Measurements from ENCODE around the gene ARFGAP3. TPM values are rescaled to one million over a fixed set of nuclear protein-coding genes. Genes with fewer than 3 reads are reported as not detected.

ARFGAP3 gene
- total RNA-seq, 6 donors from 2014 or later: 25.9 to 60.8 (median 41.9) TPM

DNA sequence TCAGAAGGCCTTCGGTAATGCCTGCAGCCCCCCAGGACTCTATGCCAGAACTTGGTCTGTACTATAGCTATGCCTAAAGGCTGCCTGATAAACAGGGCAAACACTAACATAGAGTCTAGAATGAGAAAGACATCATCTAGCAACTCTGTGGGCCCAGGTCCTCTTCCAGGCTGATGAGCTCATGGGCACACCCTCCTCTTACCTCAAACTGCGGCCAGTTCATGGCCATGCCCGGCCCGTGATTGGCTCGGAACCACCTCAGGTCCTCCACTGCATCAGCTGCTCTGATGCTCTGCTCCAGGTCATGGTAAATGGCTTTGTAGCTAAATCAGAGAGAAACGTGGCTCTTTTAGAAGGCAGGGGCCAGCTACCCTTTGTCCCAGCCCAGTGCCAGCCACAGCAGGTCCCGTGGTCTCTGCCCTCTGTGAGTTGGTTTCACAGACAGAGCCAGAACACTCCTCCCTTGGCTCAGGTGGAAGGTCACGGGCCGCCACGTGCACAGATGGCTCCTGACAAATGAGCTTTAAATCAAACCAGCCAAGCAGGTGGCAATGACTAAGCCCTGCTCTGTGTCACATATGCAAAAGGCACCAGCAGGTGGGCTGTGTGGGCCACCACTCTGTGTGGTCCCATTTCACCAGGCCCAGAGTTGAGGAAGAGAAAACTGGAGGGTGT is 25.0 kb upstream of the ARFGAP3 start:
- peaks cover 0 to 13% (median 5%) of the 10 kb centered on the region in 4 donors for H3K4me1 ChIP-seq
- DNase-seq (no peak), ATAC-seq (ENCODE audit: low FRiP score in 2 of 2) (no peak)
- whole genome bisulfite sequencing, 2 donors: 67 to 85% methylated on average over 4 to 7 of the region's 10 CpGs
- H3K4me3 ChIP-seq: no peak overlapping the region
- H3K27ac ChIP-seq: no peak overlapping the region
- no peaks in the 10 kb centered on the region for H3K9me3 ChIP-seq
- no peaks in the 10 kb centered on the region for H3K27me3 ChIP-seq
- peaks cover 29 to 100% (median 87%) of the 10 kb centered on the region in 4 donors for H3K36me3 ChIP-seq
- TF ChIP-seq EP300 (IDR thresholded peaks at IDR 0.05): no peak
- TF ChIP-seq, protein P1, sequence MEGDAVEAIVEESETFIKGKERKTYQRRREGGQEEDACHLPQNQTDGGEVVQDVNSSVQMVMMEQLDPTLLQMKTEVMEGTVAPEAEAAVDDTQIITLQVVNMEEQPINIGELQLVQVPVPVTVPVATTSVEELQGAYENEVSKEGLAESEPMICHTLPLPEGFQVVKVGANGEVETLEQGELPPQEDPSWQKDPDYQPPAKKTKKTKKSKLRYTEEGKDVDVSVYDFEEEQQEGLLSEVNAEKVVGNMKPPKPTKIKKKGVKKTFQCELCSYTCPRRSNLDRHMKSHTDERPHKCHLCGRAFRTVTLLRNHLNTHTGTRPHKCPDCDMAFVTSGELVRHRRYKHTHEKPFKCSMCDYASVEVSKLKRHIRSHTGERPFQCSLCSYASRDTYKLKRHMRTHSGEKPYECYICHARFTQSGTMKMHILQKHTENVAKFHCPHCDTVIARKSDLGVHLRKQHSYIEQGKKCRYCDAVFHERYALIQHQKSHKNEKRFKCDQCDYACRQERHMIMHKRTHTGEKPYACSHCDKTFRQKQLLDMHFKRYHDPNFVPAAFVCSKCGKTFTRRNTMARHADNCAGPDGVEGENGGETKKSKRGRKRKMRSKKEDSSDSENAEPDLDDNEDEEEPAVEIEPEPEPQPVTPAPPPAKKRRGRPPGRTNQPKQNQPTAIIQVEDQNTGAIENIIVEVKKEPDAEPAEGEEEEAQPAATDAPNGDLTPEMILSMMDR (IDR thresholded peaks at IDR 0.05): no peak
- TF ChIP-seq POLR2A (IDR thresholded peaks at IDR 0.05): no peak
- no peak for TF ChIP-seq POLR2AphosphoS5 (IDR thresholded peaks at IDR 0.05)

DNA sequence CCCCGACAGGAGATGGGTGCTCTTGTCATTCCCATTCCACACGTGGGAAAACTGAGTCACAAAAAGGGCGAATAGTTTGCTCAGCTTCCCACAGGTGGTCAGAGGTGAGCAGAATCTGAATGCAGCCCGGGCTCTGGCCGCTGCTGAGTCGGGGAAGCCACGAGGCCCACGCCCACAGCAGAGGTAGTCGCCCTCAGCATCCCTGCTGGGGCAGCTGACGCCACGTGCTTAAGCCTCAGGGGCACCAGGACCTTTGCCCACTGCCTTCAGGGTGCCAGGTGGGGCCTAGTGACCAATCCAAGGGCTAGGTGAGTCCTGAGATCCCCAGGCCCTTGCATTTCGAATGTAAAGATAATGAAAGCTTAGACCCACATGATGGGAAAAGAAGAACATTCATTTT is 24.2 kb upstream of the ARFGAP3 start:
- ATAC-seq (ENCODE audit: low FRiP score in 2 of 2) (no peak), DNase-seq (no peak)
- Histone ChIP-seq H3K36me3 (peaks cover 32 to 100% (median 92%) of the 10 kb centered on the region in 4 donors), H3K27ac (no peak overlapping the region), H3K9me3 (no peaks in the 10 kb centered on the region), H3K27me3 (no peaks in the 10 kb centered on the region), H3K4me1 (peaks cover 0 to 13% (median 4%) of the 10 kb centered on the region in 4 donors), H3K4me3 (no peak overlapping the region)
- WGBS, 2 donors: 92 to 94% methylated on average over 9 to 12 of the region's 12 CpGs
- TF ChIP-seq POLR2AphosphoS5 (IDR thresholded peaks at IDR 0.05) (no peak), EP300 (IDR thresholded peaks at IDR 0.05) (no peak), POLR2A (IDR thresholded peaks at IDR 0.05) (no peak)
- TF ChIP-seq, protein P1 (IDR thresholded peaks at IDR 0.05): no peak

DNA sequence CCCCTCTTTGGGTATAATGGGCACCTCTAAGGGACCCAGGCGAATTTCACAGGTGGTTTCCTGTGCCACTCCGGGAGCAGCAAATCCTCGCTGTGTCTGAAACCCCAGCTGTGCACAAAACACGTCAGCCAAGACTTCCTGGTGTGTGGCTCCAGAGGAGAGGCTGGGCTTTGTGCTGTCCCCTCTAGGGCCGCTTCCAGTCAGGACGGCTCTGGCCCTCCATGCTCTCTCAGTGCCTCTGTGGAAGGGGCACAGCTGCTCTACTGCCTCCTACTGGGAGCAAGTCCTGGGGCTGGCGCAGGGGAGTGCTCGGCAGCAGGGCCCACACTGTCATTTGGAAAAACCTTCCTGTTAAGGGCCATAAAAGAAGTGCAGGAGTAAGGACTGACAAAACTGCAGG is 23.7 kb upstream of the ARFGAP3 start:
- WGBS, 2 donors: 93 to 95% methylated on average over 5 to 7 of the region's 8 CpGs
- no peak for ATAC-seq (ENCODE audit: low FRiP score in 2 of 2)
- H3K4me3 ChIP-seq: no peak overlapping the region
- H3K36me3 ChIP-seq: peaks cover 35 to 100% (median 95%) of the 10 kb centered on the region in 4 donors
- H3K27me3 ChIP-seq: no peaks in the 10 kb centered on the region
- no peak for DNase-seq
- H3K9me3 ChIP-seq: no peaks in the 10 kb centered on the region
- H3K4me1 ChIP-seq: peaks cover 0 to 13% (median 4%) of the 10 kb centered on the region in 4 donors
- no peak for TF ChIP-seq POLR2AphosphoS5 (IDR thresholded peaks at IDR 0.05)
- no peak for TF ChIP-seq EP300 (IDR thresholded peaks at IDR 0.05)
- TF ChIP-seq, protein P1 (IDR thresholded peaks at IDR 0.05): no peak
- no peak for TF ChIP-seq POLR2A (IDR thresholded peaks at IDR 0.05)
- no peak overlapping the region for H3K27ac ChIP-seq

DNA sequence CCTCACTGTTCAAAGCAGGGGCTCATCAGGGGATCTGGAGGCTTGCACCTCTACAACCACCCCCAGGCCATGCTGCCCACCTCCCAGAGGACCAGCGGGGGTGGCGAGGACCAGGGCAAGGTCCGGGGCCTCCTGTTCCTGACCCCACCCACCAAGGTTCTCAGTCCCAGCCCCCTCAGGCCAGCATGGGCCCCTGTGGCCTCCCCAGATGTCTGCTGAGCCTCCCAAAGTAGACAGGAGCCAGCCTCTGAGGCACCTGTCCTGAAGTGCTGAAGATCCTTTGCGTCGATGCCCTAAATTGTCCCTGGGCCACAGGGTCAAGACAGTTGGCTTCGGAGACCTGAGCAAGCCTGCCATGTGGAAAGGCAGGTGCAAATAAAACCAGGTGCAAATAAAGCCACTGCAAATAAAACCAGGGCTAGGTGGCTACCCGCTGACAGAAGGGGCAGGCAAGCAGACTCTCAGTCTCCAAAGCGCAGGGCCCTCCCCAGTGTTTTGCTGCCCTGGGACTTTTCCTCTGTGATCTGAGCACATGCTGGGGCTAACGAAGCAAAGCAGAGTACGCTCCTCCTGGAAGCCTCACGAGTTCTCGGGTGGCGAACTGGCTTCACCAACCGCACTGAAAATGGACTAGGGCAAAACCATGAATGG is 22.4 kb upstream of the ARFGAP3 start:
- H3K27me3 ChIP-seq: no peaks in the 10 kb centered on the region
- DNase-seq (no peak), ATAC-seq (ENCODE audit: low FRiP score in 2 of 2) (no peak)
- no peak for TF ChIP-seq POLR2AphosphoS5 (IDR thresholded peaks at IDR 0.05)
- TF ChIP-seq POLR2A (IDR thresholded peaks at IDR 0.05): no peak
- no peak for TF ChIP-seq EP300 (IDR thresholded peaks at IDR 0.05)
- TF ChIP-seq, protein P1 (IDR thresholded peaks at IDR 0.05): no peak
- H3K4me1 ChIP-seq: peaks cover 0 to 13% (median 4%) of the 10 kb centered on the region in 4 donors
- 96 to 100% methylated on average over 9 to 14 of the region's 14 CpGs for WGBS, 2 donors
- no peak overlapping the region for H3K4me3 ChIP-seq
- peaks cover 35 to 100% (median 94%) of the 10 kb centered on the region in 4 donors for H3K36me3 ChIP-seq
- no peak overlapping the region for H3K27ac ChIP-seq
- H3K9me3 ChIP-seq: no peaks in the 10 kb centered on the region

All from upper lobe of left lung (tissue), 6 donors.